Bronchial epithelial cell (primary cell): ENCODE measurements around the gene GRIK2. TPM values are rescaled to one million over a fixed set of nuclear protein-coding genes. Genes with fewer than 3 reads are reported as not detected.
A peak's percentile ranks its signal among the peaks of the same experiment; 100 is the strongest.

Experiments
- DNase-seq: peaks from one replicate; pipeline ENCODE4 v3.0.0-alpha.2; 2010; ENCODE audit warnings: low read depth
- FAIRE-seq: peaks from 2 replicates; lab custom pipeline; 2011; peaks lifted over from hg19 to GRCh38; lab: Jason Lieb, UNC
- H3K27me3 ChIP-seq: 2 replicates; pipeline ENCODE4 v1.5.1; 2011; ENCODE audit warnings: low read length; ENCODE audit not compliant: control insufficient read depth, insufficient read depth
- H3K36me3 ChIP-seq: 2 replicates; pipeline ENCODE4 v1.5.1; 2011; ENCODE audit warnings: low read length; ENCODE audit not compliant: control insufficient read depth, insufficient read depth
- H3K4me3 ChIP-seq: 2 replicates; pipeline ENCODE4 v1.5.1; 2011; ENCODE audit warnings: mild to moderate bottlenecking, low read depth, low read length, control low read depth
- CTCF ChIP-seq: IDR thresholded peaks from 2 replicates; pipeline ENCODE4 v1.5.1; 2011; ENCODE audit warnings: mild to moderate bottlenecking, moderate library complexity, low read length, control low read depth, inconsistent platforms; ENCODE audit not compliant: insufficient read depth, severe bottlenecking
- total RNA-seq: library from RNA; depleted of rRNA; stranded (reverse); fragments of >200 nt; gene quantifications from 2 replicates; pipeline ENCODE4 v1.2.1, GENCODE V29; 2014

GRIK2 gene
- total RNA-seq, 1 donor from 2014 or later, result 0.26 TPM

GRCh38 chr6:101662111-101662897 is 268.8 kb downstream of the GRIK2 start:
- FAIRE-seq, result no peak
- no peak for TF ChIP-seq CTCF
- H3K27me3 ChIP-seq, result no peaks in the 10 kb centered on the region

GRCh38 chr6:101663100-101663499 is 269.6 kb downstream of the GRIK2 start:
- DNase-seq (no peak), FAIRE-seq (no peak)
- Histone ChIP-seq H3K36me3 (no peaks in the 10 kb centered on the region), H3K4me3 (no peak overlapping the region), H3K27me3 (no peaks in the 10 kb centered on the region)
- no peak for TF ChIP-seq CTCF

More at GRCh38 chr6:101662111-101662897, 268.8 kb downstream of the GRIK2 start:
- DNase-seq, result no peak
- no peaks in the 10 kb centered on the region for H3K36me3 ChIP-seq
- no peak overlapping the region for H3K4me3 ChIP-seq

GRCh38 chr6:101666256-101666655 is 272.7 kb downstream of the GRIK2 start:
- FAIRE-seq (peak; percentile 94), DNase-seq (peak; percentile 96)
- H3K4me3 ChIP-seq, result no peak overlapping the region
- no peak for TF ChIP-seq CTCF
- H3K36me3 ChIP-seq, result no peaks in the 10 kb centered on the region
- no peaks in the 10 kb centered on the region for H3K27me3 ChIP-seq

DNA sequence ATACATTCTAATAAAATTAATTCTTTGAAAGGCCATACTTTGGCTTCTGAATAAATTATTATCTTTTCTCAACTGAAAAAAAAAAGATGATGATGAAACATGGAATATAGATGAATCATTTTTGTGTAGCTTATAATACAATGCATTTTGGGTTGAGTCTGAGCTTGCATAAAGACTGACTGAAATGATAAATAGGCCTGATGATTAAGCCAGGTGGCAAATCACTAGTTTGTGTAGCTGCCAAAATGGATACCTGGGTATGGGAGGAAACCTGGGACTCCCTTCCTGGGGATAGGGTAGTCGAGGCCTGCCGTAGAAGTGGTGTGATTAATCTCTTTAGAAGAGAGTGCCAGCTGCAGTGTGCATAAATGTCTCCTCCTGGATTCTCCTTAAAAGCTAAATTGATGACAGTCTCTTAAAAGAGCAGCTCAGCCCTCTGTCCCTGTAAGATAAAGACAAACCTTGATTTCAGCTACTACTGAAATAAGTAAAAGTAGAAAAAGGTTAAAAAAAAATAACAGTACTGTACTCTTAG is 275.1 kb downstream of the GRIK2 start:
- Histone ChIP-seq H3K27me3 (no peaks in the 10 kb centered on the region), H3K36me3 (no peaks in the 10 kb centered on the region), H3K4me3 (no peak overlapping the region)
- TF ChIP-seq CTCF, result no peak
- DNase-seq, result peak; percentile 98
- FAIRE-seq, result peak; percentile 86

DNA sequence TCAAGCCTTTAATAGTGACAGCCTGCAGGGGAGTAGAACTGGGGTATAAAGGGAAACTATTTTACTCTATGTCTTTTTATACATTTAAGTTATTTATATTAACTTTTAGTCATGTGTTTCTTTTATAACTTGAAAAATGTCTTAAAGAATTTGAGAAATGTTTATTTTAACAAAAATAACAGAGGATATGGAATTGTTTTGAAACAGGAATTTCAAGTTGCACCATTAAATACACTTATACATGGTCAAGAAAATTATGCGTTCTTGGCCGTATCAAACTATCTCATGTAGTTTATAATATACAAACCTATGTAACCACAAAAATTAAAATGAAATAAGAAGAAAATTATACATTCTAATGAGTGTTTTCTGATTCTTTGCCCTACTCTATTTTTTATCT is 282.7 kb downstream of the GRIK2 start:
- TF ChIP-seq CTCF, result no peak
- no peak overlapping the region for H3K4me3 ChIP-seq
- no peak for FAIRE-seq

GRCh38 chr6:101682937-101683336 is 289.4 kb downstream of the GRIK2 start:
- Histone ChIP-seq H3K27me3 (no peaks in the 10 kb centered on the region), H3K36me3 (no peaks in the 10 kb centered on the region), H3K4me3 (no peak overlapping the region)
- DNase-seq, result no peak
- FAIRE-seq, result no peak
- no peak for TF ChIP-seq CTCF

More for the DNA sequence above, 282.7 kb downstream of the GRIK2 start:
- no peaks in the 10 kb centered on the region for H3K36me3 ChIP-seq
- DNase-seq, result no peak
- no peaks in the 10 kb centered on the region for H3K27me3 ChIP-seq
